OCI-LY7 (cell line): ENCODE data around the gene CRYGN. TPM values are rescaled to one million over a fixed set of nuclear protein-coding genes. Genes with fewer than 3 reads are reported as not detected.

Source experiments
- BruUV-seq: library from RNA; stranded (reverse); fragments of 400-500 nt; replicated peaks from 2 replicates; lab custom pipeline; 2021; lab: Mats Ljungman, UMichigan
- CTCF ChIA-PET: fragments of 300-600 bp; sonication (Branson Sonifier 250); formaldehyde crosslinking; loops from one replicate; lab custom pipeline; 2022; ENCODE audit warnings: antibody characterized with exemption; ENCODE audit not compliant: unreplicated experiment; lab: Charles Lee
- POLR2A ChIA-PET: fragments of 300-600 bp; sonication (Branson Sonifier 250); formaldehyde crosslinking; loops from one replicate; lab custom pipeline; 2022; ENCODE audit warnings: antibody characterized with exemption; lab: Charles Lee
- DNase-seq: peaks from one replicate; pipeline ENCODE4 v3.0.0-alpha.2; 2015; ENCODE audit warnings: low spot score
- H2AFZ ChIP-seq: fragments of 200-600 bp; sonication (generic), shearing (Covaris generic); 2 replicates; pipeline ENCODE4 v1.6.1; 2014; ENCODE audit warnings: mild to moderate bottlenecking, antibody characterized with exemption, low read length, moderate library complexity
- H3K27ac ChIP-seq: fragments of 200-600 bp; sonication (generic); 2 replicates; pipeline ENCODE4 v1.5.1; 2014; ENCODE audit warnings: mixed run types, low read depth, mild to moderate bottlenecking, moderate library complexity, low read length, inconsistent platforms; ENCODE audit not compliant: poor library complexity, severe bottlenecking
- H3K36me3 ChIP-seq: fragments of 200-600 bp; sonication (generic); 2 replicates; pipeline ENCODE4 v1.6.1; 2014; ENCODE audit warnings: mild to moderate bottlenecking, antibody characterized with exemption, low read length, moderate library complexity, mixed read lengths; ENCODE audit not compliant: insufficient read depth
- H3K4me1 ChIP-seq: fragments of 200-600 bp; sonication (generic); 2 replicates; pipeline ENCODE4 v1.5.1; 2014; ENCODE audit warnings: mild to moderate bottlenecking, low read length; ENCODE audit not compliant: insufficient read depth, poor library complexity, severe bottlenecking
- H3K4me2 ChIP-seq: fragments of 200-600 bp; sonication (generic); 2 replicates; pipeline ENCODE4 v1.6.1; 2014; ENCODE audit warnings: mild to moderate bottlenecking, low read length
- H3K4me3 ChIP-seq: fragments of 200-600 bp; sonication (generic); 2 replicates; pipeline ENCODE4 v1.5.1; 2014; ENCODE audit warnings: mild to moderate bottlenecking, low read depth, low read length; ENCODE audit not compliant: poor library complexity, severe bottlenecking
- H3K79me2 ChIP-seq: fragments of 200-600 bp; sonication (generic); 2 replicates; pipeline ENCODE4 v1.6.1; 2016; ENCODE audit warnings: low read depth, mild to moderate bottlenecking, low read length, moderate library complexity, mixed read lengths; ENCODE audit not compliant: insufficient read depth
- H3K9me2 ChIP-seq: fragments of 200-600 bp; sonication (generic); 2 replicates; pipeline ENCODE4 v1.6.1; 2016; ENCODE audit warnings: mild to moderate bottlenecking, low read length, mixed read lengths; ENCODE audit not compliant: insufficient read depth
- H3K9me3 ChIP-seq: fragments of 200-600 bp; sonication (generic); 2 replicates; pipeline ENCODE4 v1.6.1; 2014; ENCODE audit warnings: mild to moderate bottlenecking, mixed run types, low read length, mixed read lengths
- H4K20me1 ChIP-seq: fragments of 200-600 bp; sonication (generic); 2 replicates; pipeline ENCODE4 v1.6.1; 2014; ENCODE audit warnings: mild to moderate bottlenecking, antibody characterized with exemption, low read length, moderate library complexity, mixed read lengths; ENCODE audit not compliant: insufficient read depth
- EZH2phosphoT487 ChIP-seq: fragments of 200-600 bp; sonication (generic); IDR thresholded peaks from 2 replicates; pipeline ENCODE4 v1.6.1; 2018; ENCODE audit warnings: low read depth, borderline replicate concordance, mild to moderate bottlenecking, mixed run types, antibody characterized with exemption, low read length, moderate library complexity, mixed read lengths
- intact Hi-C: fragments of 100-400 bp; cut with micrococcal nuclease; formaldehyde crosslinking; loops from one replicate; pipeline ENCODE4 v1.10.0; 2022; ENCODE audit not compliant: unreplicated experiment
- total RNA-seq, 2 experiments: library from RNA; depleted of rRNA in 1 of 2; stranded (reverse); fragments of >200 nt in 1 of 2; shearing (Covaris generic) in 1 of 2; gene quantifications; 2 replicates each; pipeline ENCODE4 v1.2.3, GENCODE V29; 2014 to 2022
- TF ChIP-seq, protein P1 (sequence below): fragments of 200-600 bp; sonication (generic); conservative IDR thresholded peaks from 2 replicates; pipeline ENCODE4 v1.5.1; 2014; ENCODE audit warnings: mild to moderate bottlenecking, antibody characterized with exemption, low read length, moderate library complexity, mixed read lengths

Gene CRYGN
- total RNA-seq, 2 experiments from 2014 or later, result 0.09 TPM; not detected in 1

DNA sequence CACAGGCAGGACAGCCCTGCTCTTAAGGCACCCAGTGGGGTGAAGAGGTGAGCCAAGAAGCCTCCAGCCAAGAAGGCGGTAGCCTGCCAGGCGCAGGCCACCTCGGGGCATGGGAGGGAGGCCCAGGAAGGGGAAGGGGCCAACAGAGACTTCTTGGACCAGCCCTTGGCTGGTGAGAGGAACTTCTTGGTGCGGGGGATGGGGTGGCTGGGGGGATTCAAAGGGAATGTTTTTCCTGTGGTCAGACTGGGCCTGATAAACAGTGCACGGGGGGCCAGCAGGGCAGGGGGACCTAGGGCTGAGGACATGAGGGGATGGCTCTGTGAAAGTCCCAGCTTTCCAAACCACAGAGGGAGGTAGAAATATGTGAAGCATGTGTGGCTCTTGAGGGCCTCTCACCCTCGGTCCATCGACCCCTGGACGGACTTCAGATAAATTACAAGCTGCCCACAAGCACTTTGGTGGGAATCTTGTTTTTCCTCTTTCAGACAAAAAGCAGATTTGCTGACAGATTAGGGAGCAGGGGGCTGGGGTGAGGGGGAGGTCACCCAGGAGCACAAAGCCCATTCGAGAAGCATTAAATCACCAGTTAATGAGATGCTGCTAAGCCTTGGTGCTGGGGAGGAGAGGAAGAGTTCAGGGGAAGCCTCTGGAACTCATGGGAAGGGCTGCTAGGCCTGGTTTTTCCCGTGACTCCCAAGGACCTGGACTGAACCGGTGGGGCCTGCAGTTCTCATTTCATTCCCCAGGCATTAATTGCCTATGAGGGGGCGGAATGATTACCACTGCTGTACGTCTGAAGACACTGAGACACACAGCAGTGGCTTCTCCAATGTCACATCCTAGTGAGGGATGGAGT, 11.3 kb downstream of the CRYGN start:
- ChIA-PET POLR2A (interaction anchor here (0.7 kb wide), 1 partner anchor 75 kb away, joined by 3 read pairs; no protein-coding TSS in a partner anchor), CTCF (no interaction called here)
- Histone ChIP-seq H4K20me1 (no peaks in the 10 kb centered on the region), H3K4me1 (peaks cover 13% of the 10 kb centered on the region), H3K27ac (no peak overlapping the region), H3K79me2 (no peaks in the 10 kb centered on the region), H3K9me3 (no peaks in the 10 kb centered on the region), H3K9me2 (no peaks in the 10 kb centered on the region), H3K4me3 (no peak overlapping the region), H3K36me3 (no peaks in the 10 kb centered on the region), H2AFZ (no peak overlapping the region), H3K4me2 (no peak overlapping the region)
- TF ChIP-seq, protein P1, sequence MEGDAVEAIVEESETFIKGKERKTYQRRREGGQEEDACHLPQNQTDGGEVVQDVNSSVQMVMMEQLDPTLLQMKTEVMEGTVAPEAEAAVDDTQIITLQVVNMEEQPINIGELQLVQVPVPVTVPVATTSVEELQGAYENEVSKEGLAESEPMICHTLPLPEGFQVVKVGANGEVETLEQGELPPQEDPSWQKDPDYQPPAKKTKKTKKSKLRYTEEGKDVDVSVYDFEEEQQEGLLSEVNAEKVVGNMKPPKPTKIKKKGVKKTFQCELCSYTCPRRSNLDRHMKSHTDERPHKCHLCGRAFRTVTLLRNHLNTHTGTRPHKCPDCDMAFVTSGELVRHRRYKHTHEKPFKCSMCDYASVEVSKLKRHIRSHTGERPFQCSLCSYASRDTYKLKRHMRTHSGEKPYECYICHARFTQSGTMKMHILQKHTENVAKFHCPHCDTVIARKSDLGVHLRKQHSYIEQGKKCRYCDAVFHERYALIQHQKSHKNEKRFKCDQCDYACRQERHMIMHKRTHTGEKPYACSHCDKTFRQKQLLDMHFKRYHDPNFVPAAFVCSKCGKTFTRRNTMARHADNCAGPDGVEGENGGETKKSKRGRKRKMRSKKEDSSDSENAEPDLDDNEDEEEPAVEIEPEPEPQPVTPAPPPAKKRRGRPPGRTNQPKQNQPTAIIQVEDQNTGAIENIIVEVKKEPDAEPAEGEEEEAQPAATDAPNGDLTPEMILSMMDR, result no peak
- TF ChIP-seq EZH2phosphoT487, result no peak
- no peak for DNase-seq
- intact Hi-C loops, result no loop called here
- no TSS peak for BruUV-seq

DNA sequence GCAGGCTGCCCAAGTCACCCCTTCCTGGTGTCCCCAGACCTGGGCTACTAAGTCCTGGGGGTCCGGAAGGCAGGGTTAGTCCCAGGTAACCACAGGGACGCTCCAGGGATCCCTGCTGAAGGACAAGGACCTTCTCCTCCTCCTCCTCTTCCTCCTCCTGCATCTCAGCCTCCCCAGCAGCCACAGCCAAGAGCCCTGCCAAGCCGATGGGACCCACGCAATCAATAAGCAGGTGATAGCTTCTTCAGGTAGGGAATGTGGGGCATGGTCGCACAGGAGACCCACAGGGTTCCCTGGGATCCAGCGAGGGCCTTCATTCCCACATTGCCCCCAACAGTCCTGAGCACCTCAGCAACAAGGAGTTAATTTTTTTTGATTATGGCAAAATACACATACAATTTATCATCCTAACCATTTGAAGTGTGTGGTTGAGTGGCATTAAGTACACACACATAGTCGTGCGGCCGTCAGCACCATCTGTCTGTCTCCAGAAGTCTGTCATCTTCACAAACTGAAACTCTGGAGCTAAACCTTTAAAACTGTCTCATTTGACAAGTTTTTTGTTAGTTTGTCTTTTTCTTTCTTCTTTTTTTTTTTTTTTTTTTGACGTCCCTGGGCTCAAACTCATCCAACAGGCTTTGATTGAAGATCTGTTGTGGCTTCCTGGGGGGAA, 12.1 kb downstream of the CRYGN start:
- POLR2A ChIA-PET, result interaction anchor here (0.7 kb wide), 1 partner anchor 75 kb away, joined by 3 read pairs; no protein-coding TSS in a partner anchor
- H2AFZ ChIP-seq, result no peak overlapping the region
- no peaks in the 10 kb centered on the region for H3K9me3 ChIP-seq
- no peak for DNase-seq
- H3K4me2 ChIP-seq, result no peak overlapping the region
- H3K9me2 ChIP-seq, result no peaks in the 10 kb centered on the region
- no peak for TF ChIP-seq EZH2phosphoT487
- TF ChIP-seq, protein P1, result no peak
- CTCF ChIA-PET, result no interaction called here
- no peaks in the 10 kb centered on the region for H3K79me2 ChIP-seq
- intact Hi-C loops, result no loop called here
- H3K4me1 ChIP-seq, result peaks cover 9% of the 10 kb centered on the region
- H3K36me3 ChIP-seq, result no peaks in the 10 kb centered on the region
- no TSS peak for BruUV-seq
- no peak overlapping the region for H3K4me3 ChIP-seq
- no peaks in the 10 kb centered on the region for H4K20me1 ChIP-seq
- H3K27ac ChIP-seq, result no peak overlapping the region
